Prostate gland (tissue), 2 donors: ENCODE measurements around the gene SAMD13. TPM values are rescaled to one million over a fixed set of nuclear protein-coding genes. Genes with fewer than 3 reads are reported as not detected.

Experiments
- DNase-seq: peaks from one replicate; pipeline ENCODE4 v3.0.0-alpha.2; 2019; ENCODE audit warnings: low spot score
- H3K27ac ChIP-seq, 2 donors: fragments of 200-600 bp; sonication (generic); 2 replicates each; pipeline ENCODE4 v1.5.1; 2017 to 2019
- H3K27me3 ChIP-seq: fragments of 200-600 bp; sonication (generic); replicated peaks from 2 replicates; pipeline ENCODE4 v1.5.1; 2019; ENCODE audit not compliant: insufficient read depth
- H3K36me3 ChIP-seq, 2 donors: fragments of 200-600 bp; sonication (generic); 1 replicate in 1 of 2; 2 replicates in 1 of 2; pipeline versions ENCODE4 v1.5.1 to v1.8.1; 2017 to 2019
- H3K4me1 ChIP-seq: fragments of 200-600 bp; sonication (generic); replicated peaks from 2 replicates; pipeline ENCODE4 v1.5.1; 2019
- H3K4me3 ChIP-seq, 2 donors: fragments of 200-600 bp; sonication (generic); 2 replicates each; pipeline ENCODE4 v1.5.1; 2017 to 2019
- H3K9me3 ChIP-seq: fragments of 200-600 bp; sonication (generic); 2 replicates; pipeline ENCODE4 v1.5.1; 2017
- CTCF ChIP-seq, 4 experiments: fragments of 200-600 bp in 2 of 4; fragments of 450-650 bp in 2 of 4; sonication (generic) in 2 of 4; IDR thresholded peaks; 1 replicate in 3 of 4; 2 replicates in 1 of 4; pipeline ENCODE4 v1.5.1; 2016 to 2019; ENCODE audit warnings: antibody characterized with exemption in 4 of 4, mild to moderate bottlenecking in 2 of 4, moderate library complexity in 2 of 4
- POLR2A ChIP-seq: fragments of 450-650 bp; IDR thresholded peaks from one replicate; pipeline ENCODE4 v1.6.1; 2016; ENCODE audit warnings: antibody characterized with exemption, mild to moderate bottlenecking
- POLR2AphosphoS5 ChIP-seq: sonication (generic); formaldehyde crosslinking; IDR thresholded peaks from one replicate; pipeline ENCODE4 v1.6.1; 2017; ENCODE audit warnings: antibody characterized with exemption
- WGBS: methylation state at CpG from one replicate; pipeline ENCODE4 v1.1.5; 2018; 5-methylcytosine and 5-hydroxymethylcytosine counted together
- intact Hi-C: fragments of 100-400 bp; cut with DNase I; formaldehyde crosslinking; loops from one replicate; pipeline ENCODE4 v1.14.2; 2022
- total RNA-seq, 2 donors: library from RNA; depleted of rRNA; stranded (reverse); fragments of >200 nt; gene quantifications; one replicate each; pipeline ENCODE4 v1.1.0, GENCODE V29; 2016

The SAMD13 gene
- total RNA-seq, 2 donors from 2014 or later, result 3.1 to 3.4 TPM

GRCh38 chr1:84358695-84359094, 57.2 kb downstream of the SAMD13 start:
- no peaks in the 10 kb centered on the region for H3K9me3 ChIP-seq
- no peak overlapping the region for H3K27ac ChIP-seq
- 95% methylated on average over 4 of the region's 4 CpGs for WGBS
- intact Hi-C loops, result no loop called here
- no peak overlapping the region for H3K4me3 ChIP-seq
- H3K27me3 ChIP-seq, result no peaks in the 10 kb centered on the region
- TF ChIP-seq POLR2A (no peak), CTCF (IDR thresholded peaks at IDR 0.05) (no peak), POLR2AphosphoS5 (no peak)
- H3K4me1 ChIP-seq, result no peaks in the 10 kb centered on the region
- DNase-seq, result no peak
- H3K36me3 ChIP-seq, result no peaks in the 10 kb centered on the region

GRCh38 chr1:84360316-84360715, 58.8 kb downstream of the SAMD13 start:
- intact Hi-C loops, result loop anchor here (10.0 kb wide), 1 partner anchor 66 kb away; no protein-coding TSS in a partner anchor
- Histone ChIP-seq H3K36me3 (no peaks in the 10 kb centered on the region), H3K4me3 (no peak overlapping the region), H3K27ac (no peak overlapping the region), H3K27me3 (no peaks in the 10 kb centered on the region), H3K4me1 (no peaks in the 10 kb centered on the region), H3K9me3 (no peaks in the 10 kb centered on the region)
- TF ChIP-seq CTCF (IDR thresholded peaks at IDR 0.05) (no peak), POLR2A (no peak), POLR2AphosphoS5 (no peak)
- 80% methylated on average over 1 of the region's 1 CpG for WGBS
- DNase-seq, result no peak

GRCh38 chr1:84361796-84362195, 60.3 kb downstream of the SAMD13 start:
- H3K27me3 ChIP-seq, result no peaks in the 10 kb centered on the region
- H3K4me3 ChIP-seq, result no peak overlapping the region
- WGBS, result 91% methylated on average over 3 of the region's 3 CpGs
- no peak overlapping the region for H3K27ac ChIP-seq
- no peaks in the 10 kb centered on the region for H3K9me3 ChIP-seq
- intact Hi-C loops, result loop anchor here (10.0 kb wide), 1 partner anchor 67 kb away; no protein-coding TSS in a partner anchor
- TF ChIP-seq POLR2A (no peak), POLR2AphosphoS5 (no peak), CTCF (IDR thresholded peaks at IDR 0.05) (no peak)
- H3K36me3 ChIP-seq, result no peaks in the 10 kb centered on the region
- no peaks in the 10 kb centered on the region for H3K4me1 ChIP-seq
- no peak for DNase-seq

- WGBS, result 52% methylated on average over 5 of the region's 5 CpGs
- no peaks in the 10 kb centered on the region for H3K4me1 ChIP-seq
- H3K36me3 ChIP-seq, result no peaks in the 10 kb centered on the region
- no peak for DNase-seq
- H3K27me3 ChIP-seq, result no peaks in the 10 kb centered on the region
- H3K27ac ChIP-seq, result no peak overlapping the region
- no peak overlapping the region for H3K4me3 ChIP-seq
- intact Hi-C loops, result loop anchor here (10.0 kb wide), 1 partner anchor 68 kb away; no protein-coding TSS in a partner anchor
- TF ChIP-seq CTCF (IDR thresholded peaks at IDR 0.05) (no peak), POLR2AphosphoS5 (no peak), POLR2A (no peak)
- no peaks in the 10 kb centered on the region for H3K9me3 ChIP-seq
Measured at GRCh38 chr1:84363019-84363418, 61.5 kb downstream of the SAMD13 start.

- intact Hi-C loops, result loop anchor here (10.0 kb wide), 1 partner anchor 69 kb away; no protein-coding TSS in a partner anchor
- Histone ChIP-seq H3K27me3 (no peaks in the 10 kb centered on the region), H3K36me3 (no peaks in the 10 kb centered on the region), H3K4me1 (no peaks in the 10 kb centered on the region), H3K27ac (no peak overlapping the region), H3K4me3 (no peak overlapping the region), H3K9me3 (no peaks in the 10 kb centered on the region)
- DNase-seq, result no peak
- 65% methylated on average over 5 of the region's 5 CpGs for WGBS
- TF ChIP-seq POLR2A, result no peak
- no peak for TF ChIP-seq POLR2AphosphoS5
- no peak for TF ChIP-seq CTCF (IDR thresholded peaks at IDR 0.05)
Measured at GRCh38 chr1:84363622-84364021, 62.1 kb downstream of the SAMD13 start.
